Measurements from ENCODE around the gene ALDH3B2.
A peak's percentile ranks its signal among the peaks of the same experiment; 100 is the strongest.
"Not testable (repeated sequence)": the region's sequence is repeated elsewhere in the genome, so short reads cannot be mapped to it uniquely, and the experiment has no call there.

ALDH3B2 gene

GRCh38 chr11:67674442-67674871 lies at the start of gene ALDH3B2:
Gene ALDH3B2 (minus strand): TSS chr11:67674623. CDS start chr11:67666935, 7,688 bp downstream.
- DNase-seq (ENCODE audit: low read depth in 2 of 3, low spot score in 1 of 3), result no peak

GRCh38 chr11:67723036-67723435 lies 48.6 kb upstream of the ALDH3B2 start:
- not testable (repeated sequence) for DNase-seq (ENCODE audit: low read depth in 2 of 3, low spot score in 1 of 3)

DNA sequence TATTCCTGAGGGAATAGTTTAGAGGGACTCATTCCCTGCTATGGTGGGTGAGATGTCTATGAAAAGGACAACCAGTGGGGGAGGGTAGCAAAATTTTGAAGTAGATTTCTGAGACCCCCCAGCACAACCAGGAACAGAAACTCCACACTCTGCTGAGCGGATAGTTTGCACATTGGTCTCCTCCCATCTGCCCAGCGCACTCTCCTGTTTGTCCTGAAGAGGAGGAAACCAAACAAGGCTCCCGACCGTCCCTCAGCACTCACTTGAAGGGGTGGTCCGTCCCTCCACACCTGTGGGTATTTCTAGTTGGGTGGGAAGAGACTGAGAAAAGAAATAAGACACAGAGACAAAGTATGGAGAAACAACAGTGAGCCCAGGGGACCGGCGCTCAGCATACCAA lies 41.8 kb upstream of the ALDH3B2 start:
- not testable (repeated sequence) for DNase-seq (ENCODE audit: low read depth in 2 of 3, low spot score in 1 of 3)

GRCh38 chr11:67715801-67716200 lies 41.4 kb upstream of the ALDH3B2 start:
- not testable (repeated sequence) for DNase-seq (ENCODE audit: low read depth in 2 of 3, low spot score in 1 of 3)

DNA sequence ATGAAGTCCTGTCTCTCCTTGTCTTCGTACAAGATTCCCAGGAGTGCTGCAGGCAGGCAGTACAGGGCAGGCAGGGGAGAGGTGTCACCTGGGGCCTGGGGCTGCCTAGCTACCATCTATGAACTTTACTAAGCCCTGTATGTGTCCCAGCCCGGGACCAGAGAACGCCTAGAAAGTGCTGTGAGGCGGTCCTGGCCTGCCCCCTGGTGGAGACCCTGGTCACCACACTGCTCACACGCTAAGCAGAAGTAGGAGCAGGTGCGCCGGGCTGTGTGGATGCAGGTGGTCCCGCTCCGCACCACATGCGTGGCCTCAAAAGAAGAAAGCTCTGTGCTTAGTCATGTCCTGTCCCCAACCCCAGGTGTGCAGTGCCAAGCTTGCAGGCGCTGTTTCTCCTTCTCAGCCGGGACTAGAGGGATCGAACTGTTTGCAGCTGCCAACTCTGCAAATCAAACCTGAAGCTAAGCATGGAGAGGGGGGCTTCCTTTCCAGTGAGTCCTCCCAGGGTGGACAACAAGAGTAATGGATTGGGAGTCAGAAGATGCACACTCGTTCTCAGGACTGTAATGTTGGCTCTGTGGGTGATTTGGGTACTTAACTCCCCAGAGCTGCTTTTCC lies 39.6 kb upstream of the ALDH3B2 start:
- peak; percentile 27 to 47 (median 28) for DNase-seq (ENCODE audit: low read depth in 2 of 3, low spot score in 1 of 3)

DNA sequence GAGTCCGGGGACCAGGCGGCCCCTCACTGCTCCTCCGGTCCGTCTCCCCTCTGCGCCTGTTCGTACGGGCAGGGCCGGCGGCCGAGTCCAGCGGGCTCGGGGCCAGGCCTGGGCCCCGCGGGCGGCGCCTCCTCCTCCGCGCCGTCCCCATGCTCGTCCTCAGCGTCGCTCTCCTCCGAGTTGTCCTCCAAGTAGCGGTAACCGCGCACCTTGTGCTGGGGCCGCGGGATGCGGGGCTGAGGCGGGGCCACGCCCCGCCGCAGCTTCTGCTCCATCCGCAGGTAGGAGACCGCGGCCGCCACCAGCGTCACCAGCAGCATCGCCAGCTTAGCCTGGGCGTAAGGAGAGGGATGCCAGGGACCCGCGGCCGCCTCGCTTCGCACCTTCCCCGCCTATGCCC lies 37.3 kb upstream of the ALDH3B2 start:
- not testable (repeated sequence) for DNase-seq (ENCODE audit: low read depth in 2 of 3, low spot score in 1 of 3)

DNA sequence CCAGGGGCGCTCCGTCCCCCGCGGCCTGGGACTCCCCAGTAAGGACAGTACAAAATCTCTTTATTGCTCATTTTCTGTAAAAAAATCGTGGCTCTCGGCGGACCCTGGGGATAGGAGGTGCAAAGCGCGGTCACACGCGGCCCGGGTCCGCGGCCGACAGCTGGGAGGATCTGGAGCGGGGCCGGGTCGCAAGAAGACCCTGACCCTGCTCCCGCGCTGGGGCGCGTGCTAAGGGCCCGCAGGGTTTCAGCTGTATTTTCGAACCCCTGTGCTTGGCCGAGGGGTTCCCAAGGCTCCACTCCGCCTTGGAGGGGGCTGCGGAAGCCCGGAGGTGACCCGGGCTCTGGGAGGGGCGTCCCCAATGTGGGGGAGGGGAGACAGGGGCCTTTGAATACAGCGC lies 36.8 kb upstream of the ALDH3B2 start:
- DNase-seq (ENCODE audit: low read depth in 2 of 3, low spot score in 1 of 3), result not testable (repeated sequence)

GRCh38 chr11:67709806-67710205 lies 35.4 kb upstream of the ALDH3B2 start:
- not testable (repeated sequence) for DNase-seq (ENCODE audit: low read depth in 2 of 3, low spot score in 1 of 3)

GRCh38 chr11:67705264-67705663 lies 30.8 kb upstream of the ALDH3B2 start:
- DNase-seq (ENCODE audit: low read depth in 2 of 3, low spot score in 1 of 3), result no peak

- no peak for DNase-seq (ENCODE audit: low read depth in 2 of 3, low spot score in 1 of 3)
Observed at GRCh38 chr11:67704524-67704923, 30.1 kb upstream of the ALDH3B2 start.

DNA sequence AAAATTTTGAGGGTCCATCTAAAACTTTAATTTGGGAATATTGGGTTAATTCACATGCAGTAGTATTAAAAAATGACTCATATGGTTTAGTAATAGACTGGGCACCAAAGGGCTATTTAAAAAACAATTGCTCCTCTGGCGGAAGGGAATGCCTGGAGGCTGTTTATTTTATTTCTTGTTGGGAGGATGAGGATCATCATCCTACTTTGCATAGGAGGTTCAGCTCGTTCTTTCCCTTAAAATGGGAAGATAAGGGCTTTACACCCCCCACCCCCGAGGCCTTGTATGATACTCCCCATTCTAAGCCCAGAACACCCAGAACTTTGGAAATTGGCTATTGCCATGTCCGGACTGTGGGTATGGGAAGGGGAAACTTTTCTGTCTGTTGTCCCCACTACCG lies 29.3 kb upstream of the ALDH3B2 start:
- not testable (repeated sequence) for DNase-seq (ENCODE audit: low read depth in 2 of 3, low spot score in 1 of 3)

GRCh38 chr11:67700548-67701262 lies 26.3 kb upstream of the ALDH3B2 start:
- DNase-seq (ENCODE audit: low read depth in 2 of 3, low spot score in 1 of 3), result no peak

- DNase-seq (ENCODE audit: low read depth in 2 of 3, low spot score in 1 of 3), result no peak
Observed at GRCh38 chr11:67700141-67700540, 25.7 kb upstream of the ALDH3B2 start.

DNA sequence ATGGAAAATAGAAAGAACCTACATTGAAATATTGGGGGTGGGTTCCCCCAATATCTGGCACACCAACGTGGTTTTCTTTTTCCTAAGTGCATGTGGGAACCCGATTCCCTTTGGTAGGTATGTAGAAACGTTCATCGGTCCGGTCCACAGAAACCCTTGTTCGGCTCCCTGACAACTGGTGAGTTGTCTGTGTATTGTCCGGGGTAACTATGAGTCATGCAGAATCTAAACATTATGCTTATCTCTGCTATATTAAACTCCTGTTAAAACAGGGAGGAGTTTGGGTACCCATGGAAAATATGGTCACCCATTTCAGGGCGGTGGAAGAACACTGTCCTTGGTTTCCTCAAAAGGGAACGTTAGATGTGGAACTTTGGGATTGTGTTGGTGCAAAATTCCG lies 25.1 kb upstream of the ALDH3B2 start:
- DNase-seq (ENCODE audit: low read depth in 2 of 3, low spot score in 1 of 3), result no peak

- DNase-seq (ENCODE audit: low read depth in 2 of 3, low spot score in 1 of 3), result peak in 2 of 3 donors; percentile 1 to 22
Observed at GRCh38 chr11:67698247-67698646, 23.8 kb upstream of the ALDH3B2 start.

- no peak for DNase-seq (ENCODE audit: low read depth in 2 of 3, low spot score in 1 of 3)
Observed at GRCh38 chr11:67697846-67698245, 23.4 kb upstream of the ALDH3B2 start.

GRCh38 chr11:67696998-67697397 lies 22.6 kb upstream of the ALDH3B2 start:
- DNase-seq (ENCODE audit: low read depth in 2 of 3, low spot score in 1 of 3), result no peak

- DNase-seq (ENCODE audit: low read depth in 2 of 3, low spot score in 1 of 3), result no peak
Observed at GRCh38 chr11:67695606-67696005, 21.2 kb upstream of the ALDH3B2 start.

GRCh38 chr11:67694875-67695555 lies 20.6 kb upstream of the ALDH3B2 start:
- DNase-seq (ENCODE audit: low read depth in 2 of 3, low spot score in 1 of 3), result no peak

- DNase-seq (ENCODE audit: low read depth in 2 of 3, low spot score in 1 of 3), result no peak
Observed at GRCh38 chr11:67691149-67691548, 16.7 kb upstream of the ALDH3B2 start.

DNA sequence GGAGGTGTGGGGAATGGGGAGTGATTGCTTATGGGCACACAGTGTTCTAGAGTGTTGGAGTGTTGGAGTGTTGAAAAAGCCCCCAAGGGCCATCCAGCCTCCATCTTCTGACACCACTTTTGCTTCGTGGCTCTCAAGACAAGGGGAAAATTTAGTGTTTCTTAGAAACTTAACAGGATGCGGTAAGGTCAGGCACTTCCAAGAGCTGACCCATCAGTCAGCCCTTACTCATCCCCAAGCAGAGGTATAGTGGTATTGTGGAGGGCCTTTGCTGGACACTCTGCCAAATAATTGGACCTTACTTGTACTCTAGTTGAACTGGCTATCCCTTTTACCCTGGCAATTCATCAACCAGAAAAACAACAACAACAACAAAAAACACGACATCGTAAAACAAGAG lies 14.8 kb upstream of the ALDH3B2 start:
- no peak for DNase-seq (ENCODE audit: low read depth in 2 of 3, low spot score in 1 of 3)

- no peak for DNase-seq (ENCODE audit: low read depth in 2 of 3, low spot score in 1 of 3)
Observed at GRCh38 chr11:67687986-67688385, 13.6 kb upstream of the ALDH3B2 start.

Measured in stimulated activated CD4-positive, alpha-beta T cell treated with anti-CD3 and anti-CD28 coated beads, Interleukin-12 subunit alpha, Interleukin-12 subunit beta, amount 100 ng/mL, for 48 hours (primary cell).